Right atrium auricular region (tissue), 2 donors: ENCODE measurements around the gene BCKDHA. TPM values are rescaled to one million over a fixed set of nuclear protein-coding genes. Genes with fewer than 3 reads are reported as not detected.

Experiments used
- DNase-seq: peaks from one replicate; pipeline ENCODE4 v3.0.0-alpha.2; 2019; ENCODE audit warnings: low spot score
- H3K27ac ChIP-seq, 2 donors: fragments of 200-600 bp; sonication (generic); 1 replicate in 1 of 2; 2 replicates in 1 of 2; pipeline ENCODE4 v1.5.1; 2016 to 2019
- H3K27me3 ChIP-seq, 2 donors: fragments of 200-600 bp; sonication (generic); one replicate each; pipeline versions ENCODE4 v1.5.1 to v1.6.0; 2017 to 2019
- H3K36me3 ChIP-seq: fragments of 200-600 bp; sonication (generic); one replicate; pipeline ENCODE4 v1.5.1; 2016
- H3K4me1 ChIP-seq, 2 donors: fragments of 200-600 bp; sonication (generic); one replicate each; pipeline versions ENCODE4 v1.5.1 to v1.6.0; 2017 to 2019
- H3K4me3 ChIP-seq, 2 donors: fragments of 200-600 bp; sonication (generic); 1 replicate in 1 of 2; 2 replicates in 1 of 2; pipeline ENCODE4 v1.5.1; 2017 to 2019; ENCODE audit warnings: mild to moderate bottlenecking in 1 of 2, moderate library complexity in 1 of 2
- H3K9me3 ChIP-seq, 2 donors: fragments of 200-600 bp; sonication (generic); one replicate each; pipeline ENCODE4 v1.5.1; 2019
- total RNA-seq, 2 donors: library from RNA; depleted of rRNA; stranded (reverse); fragments of >200 nt; gene quantifications; one replicate each; pipeline ENCODE4 v1.1.0, GENCODE V29; 2016
- TF ChIP-seq, protein P1 (sequence below), 2 donors: fragments of 200-600 bp; sonication (generic); IDR thresholded peaks; one replicate each; pipeline ENCODE4 v1.5.1; 2019; ENCODE audit warnings: antibody characterized with exemption in 2 of 2

BCKDHA gene
- total RNA-seq, 2 donors from 2014 or later: 65.2 to 77.6 TPM

DNA sequence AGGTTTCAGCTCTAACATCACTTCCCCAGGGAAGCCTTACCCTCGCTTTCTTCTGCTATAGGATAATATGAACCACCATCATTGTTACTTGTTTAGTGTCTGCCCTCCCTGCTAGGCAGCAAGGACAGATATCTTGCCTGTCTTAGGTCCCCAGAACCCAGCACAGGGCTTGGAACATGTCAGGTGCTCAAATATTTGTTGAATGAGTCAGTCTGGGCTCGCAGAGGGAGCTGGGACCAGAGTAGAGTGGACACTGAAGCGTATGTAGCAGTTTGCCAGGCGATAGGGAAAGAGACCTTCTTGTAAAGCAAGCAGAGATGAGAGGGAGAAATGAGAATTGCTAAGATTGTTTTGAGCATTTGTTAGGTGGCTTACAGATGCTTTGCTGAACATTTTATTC, 11.7 kb downstream of the BCKDHA start:
- Histone ChIP-seq H3K4me3 (no peak overlapping the region), H3K9me3 (no peaks in the 10 kb centered on the region), H3K27me3 (no peaks in the 10 kb centered on the region), H3K4me1 (peaks cover 0 to 50% of the 10 kb centered on the region in 2 donors), H3K27ac (peak overlapping the region; percentile 71 to 78), H3K36me3 (peaks cover 16% of the 10 kb centered on the region)
- DNase-seq: no peak
- TF ChIP-seq, protein P1, sequence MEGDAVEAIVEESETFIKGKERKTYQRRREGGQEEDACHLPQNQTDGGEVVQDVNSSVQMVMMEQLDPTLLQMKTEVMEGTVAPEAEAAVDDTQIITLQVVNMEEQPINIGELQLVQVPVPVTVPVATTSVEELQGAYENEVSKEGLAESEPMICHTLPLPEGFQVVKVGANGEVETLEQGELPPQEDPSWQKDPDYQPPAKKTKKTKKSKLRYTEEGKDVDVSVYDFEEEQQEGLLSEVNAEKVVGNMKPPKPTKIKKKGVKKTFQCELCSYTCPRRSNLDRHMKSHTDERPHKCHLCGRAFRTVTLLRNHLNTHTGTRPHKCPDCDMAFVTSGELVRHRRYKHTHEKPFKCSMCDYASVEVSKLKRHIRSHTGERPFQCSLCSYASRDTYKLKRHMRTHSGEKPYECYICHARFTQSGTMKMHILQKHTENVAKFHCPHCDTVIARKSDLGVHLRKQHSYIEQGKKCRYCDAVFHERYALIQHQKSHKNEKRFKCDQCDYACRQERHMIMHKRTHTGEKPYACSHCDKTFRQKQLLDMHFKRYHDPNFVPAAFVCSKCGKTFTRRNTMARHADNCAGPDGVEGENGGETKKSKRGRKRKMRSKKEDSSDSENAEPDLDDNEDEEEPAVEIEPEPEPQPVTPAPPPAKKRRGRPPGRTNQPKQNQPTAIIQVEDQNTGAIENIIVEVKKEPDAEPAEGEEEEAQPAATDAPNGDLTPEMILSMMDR (IDR thresholded peaks at IDR 0.05): no peak

DNA sequence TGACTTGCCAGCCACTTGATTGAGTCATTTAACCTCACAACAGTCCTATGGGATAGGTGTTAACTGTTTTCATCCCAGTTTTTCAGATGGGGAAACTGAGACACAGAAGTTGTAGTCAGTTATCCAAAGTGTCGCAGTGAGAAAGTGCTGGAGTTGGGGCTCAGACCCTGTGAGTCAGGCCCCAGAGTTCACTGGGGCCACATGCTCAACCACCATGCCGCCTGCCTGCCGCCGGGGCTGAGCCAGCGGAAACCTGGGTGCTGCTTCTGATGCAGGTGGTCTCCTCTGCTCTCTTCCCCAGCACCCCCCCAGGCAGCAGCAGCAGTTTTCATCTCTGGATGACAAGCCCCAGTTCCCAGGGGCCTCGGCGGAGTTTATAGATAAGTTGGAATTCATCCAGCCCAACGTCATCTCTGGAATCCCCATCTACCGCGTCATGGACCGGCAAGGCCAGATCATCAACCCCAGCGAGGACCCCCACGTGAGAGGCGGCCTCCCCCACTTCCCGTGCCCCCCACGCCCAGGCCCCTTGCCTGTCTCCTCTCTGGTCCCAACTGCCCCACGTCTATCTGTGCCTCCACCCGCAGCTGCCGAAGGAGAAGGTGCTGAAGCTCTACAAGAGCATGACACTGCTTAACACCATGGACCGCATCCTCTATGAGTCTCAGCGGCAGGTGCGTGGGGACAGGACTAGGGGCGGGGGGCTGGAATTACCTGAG, 12.9 kb downstream of the BCKDHA start:
- no peak overlapping the region for H3K4me3 ChIP-seq
- H3K4me1 ChIP-seq: peaks cover 0 to 50% of the 10 kb centered on the region in 2 donors
- no peaks in the 10 kb centered on the region for H3K9me3 ChIP-seq
- peak overlapping the region; percentile 71 to 78 for H3K27ac ChIP-seq
- TF ChIP-seq, protein P1 (IDR thresholded peaks at IDR 0.05): no peak
- peaks cover 27% of the 10 kb centered on the region for H3K36me3 ChIP-seq
- no peak for DNase-seq
- no peaks in the 10 kb centered on the region for H3K27me3 ChIP-seq

DNA sequence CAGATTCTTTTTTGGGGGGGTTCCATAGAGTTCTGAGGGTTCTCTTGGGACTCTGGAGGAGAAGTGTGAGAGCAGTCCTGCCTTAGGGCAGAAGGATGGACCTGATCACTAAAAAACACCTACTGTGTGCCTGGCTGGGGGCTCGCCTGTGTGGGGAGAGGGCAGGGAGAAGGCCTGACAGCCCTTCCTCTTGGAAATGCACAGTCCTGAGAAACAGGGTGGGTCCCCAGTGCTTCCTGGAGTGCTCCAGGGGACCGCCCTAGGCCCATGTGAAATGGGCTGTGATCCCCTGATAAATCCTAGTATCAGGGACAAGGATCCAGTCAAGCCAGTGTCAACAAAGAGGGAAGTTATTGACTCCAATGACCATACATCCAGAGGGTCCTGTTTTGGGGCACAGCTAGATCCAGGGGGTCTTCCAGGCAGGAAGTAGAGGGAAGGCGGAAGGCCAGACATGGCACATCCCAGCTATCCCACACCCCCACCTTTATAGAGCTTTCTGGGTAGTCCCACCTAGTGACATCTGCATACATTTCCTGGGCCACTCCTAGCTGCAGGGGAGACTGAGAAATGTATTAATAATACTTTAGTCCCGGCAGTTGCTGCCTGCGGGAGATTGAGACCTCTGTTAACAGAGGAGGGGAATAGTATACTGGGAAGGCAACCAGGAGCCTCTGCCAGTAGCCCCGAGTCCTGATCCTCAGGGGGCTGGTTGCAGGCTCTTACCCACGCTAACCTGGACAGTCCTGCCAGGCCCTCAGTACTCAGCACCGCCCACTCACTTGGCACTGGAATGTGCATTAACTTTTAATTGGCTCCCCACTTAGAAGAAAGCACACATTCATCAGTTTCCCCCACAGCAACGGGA, 13.7 kb downstream of the BCKDHA start:
- TF ChIP-seq, protein P1 (IDR thresholded peaks at IDR 0.05): no peak
- Histone ChIP-seq H3K27ac (peak overlapping the region; percentile 71 to 78), H3K36me3 (peaks cover 29% of the 10 kb centered on the region), H3K4me3 (no peak overlapping the region), H3K9me3 (no peaks in the 10 kb centered on the region), H3K4me1 (peaks cover 0 to 45% of the 10 kb centered on the region in 2 donors), H3K27me3 (no peaks in the 10 kb centered on the region)
- DNase-seq: no peak

DNA sequence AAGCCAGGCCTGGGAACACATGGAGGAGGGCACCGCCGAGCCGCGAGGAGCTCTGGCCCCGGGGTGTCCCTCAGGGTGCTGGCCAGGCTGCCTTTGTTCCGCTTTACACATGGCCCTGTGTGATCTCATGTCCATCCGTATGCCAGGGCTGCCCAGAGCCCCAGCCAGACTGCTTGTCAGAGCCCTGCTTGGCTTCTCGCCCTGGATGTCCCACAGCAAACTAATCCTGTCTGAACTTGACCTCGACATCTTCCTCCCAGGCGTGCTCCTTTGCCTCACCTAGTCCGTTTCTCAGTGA, 14.3 kb downstream of the BCKDHA start:
- DNase-seq: no peak
- peaks cover 35% of the 10 kb centered on the region for H3K36me3 ChIP-seq
- TF ChIP-seq, protein P1 (IDR thresholded peaks at IDR 0.05): no peak
- H3K9me3 ChIP-seq: no peaks in the 10 kb centered on the region
- no peaks in the 10 kb centered on the region for H3K27me3 ChIP-seq
- peak overlapping the region; percentile 71 to 78 for H3K27ac ChIP-seq
- H3K4me3 ChIP-seq: no peak overlapping the region
- H3K4me1 ChIP-seq: peaks cover 0 to 42% of the 10 kb centered on the region in 2 donors

DNA sequence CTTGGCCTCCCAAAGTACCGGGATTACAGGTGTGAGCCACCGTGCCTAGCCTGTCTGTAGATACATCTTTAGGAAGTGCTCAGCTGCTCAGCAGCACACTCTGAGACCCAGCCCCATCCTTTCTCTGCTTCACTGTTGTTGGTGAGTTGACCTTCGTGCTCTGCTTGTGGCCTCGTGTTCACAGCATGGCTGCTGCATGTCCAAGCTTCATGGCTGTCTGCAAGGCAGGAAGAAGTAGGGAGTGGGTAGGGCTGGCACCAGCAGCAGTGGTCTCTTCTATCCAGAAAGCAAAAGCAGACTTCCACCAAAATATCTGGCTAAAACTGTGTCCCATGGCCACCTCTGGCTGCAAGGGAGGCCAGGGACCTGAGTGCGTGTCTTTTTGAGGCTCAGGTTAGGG, 15.3 kb downstream of the BCKDHA start:
- no peaks in the 10 kb centered on the region for H3K27me3 ChIP-seq
- H3K27ac ChIP-seq: peak overlapping the region in 1 of 2 donors; percentile 1
- H3K9me3 ChIP-seq: no peaks in the 10 kb centered on the region
- H3K36me3 ChIP-seq: peaks cover 44% of the 10 kb centered on the region
- no peak overlapping the region for H3K4me3 ChIP-seq
- peaks cover 0 to 40% of the 10 kb centered on the region in 2 donors for H3K4me1 ChIP-seq
- no peak for DNase-seq
- TF ChIP-seq, protein P1 (IDR thresholded peaks at IDR 0.05): no peak
